HG02759 (cell line): ENCODE results near the gene ATP5F1A.

Source experiments
- ATAC-seq: cut with Tn5 transposase; IDR thresholded peaks from one replicate; pipeline ENCODE4 v1.9.1; 2021; ENCODE audit warnings: mild to moderate bottlenecking, moderate library complexity; ENCODE audit not compliant: unreplicated experiment

Gene ATP5F1A

GRCh38 chr18:46073474-46074331 lies 24.4 kb downstream of the ATP5F1A start:
- ATAC-seq = no peak

DNA sequence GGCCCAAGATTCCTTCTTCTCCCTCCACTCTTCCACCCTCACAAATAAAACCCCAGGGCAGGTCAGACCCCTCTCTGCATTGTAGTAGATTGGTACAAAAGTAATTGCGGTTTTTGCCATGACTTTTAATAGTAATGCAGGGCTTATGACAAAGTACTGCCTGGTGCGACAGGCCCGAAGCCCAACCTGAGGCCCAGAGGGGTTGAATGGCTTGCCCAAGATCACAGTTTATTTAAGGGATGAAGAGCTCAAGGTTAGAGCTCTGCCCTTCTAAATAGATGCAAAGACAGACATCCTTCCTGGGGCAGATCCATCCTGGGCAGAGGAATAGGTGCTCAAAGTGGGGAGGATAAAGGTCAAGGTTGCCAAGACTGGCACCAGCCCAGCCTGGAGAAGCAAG lies 25.1 kb downstream of the ATP5F1A start:
- no peak for ATAC-seq

DNA sequence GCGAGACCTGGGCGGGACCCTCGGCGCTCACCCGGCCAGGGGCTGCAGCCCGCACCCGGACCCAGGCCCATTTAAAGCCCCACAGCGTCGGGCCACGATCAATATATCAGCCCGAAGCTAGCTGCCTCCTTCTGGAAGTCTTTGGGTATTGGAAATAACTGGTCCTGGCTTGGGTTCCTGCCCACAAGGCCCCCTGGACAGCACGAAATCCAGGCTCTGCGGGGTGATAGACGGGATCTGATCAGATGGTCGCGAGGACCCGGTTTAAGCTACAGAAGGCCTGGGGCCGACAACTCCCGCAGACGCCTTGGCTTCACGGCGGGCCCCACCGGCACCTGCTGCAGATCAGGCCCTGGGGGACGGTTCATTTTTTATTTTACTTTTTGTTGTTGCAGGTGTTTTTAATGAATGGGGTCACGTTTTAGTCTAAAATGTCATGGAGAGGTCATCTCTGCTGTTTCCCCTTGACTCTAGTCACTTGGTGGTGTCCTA lies 25.7 kb downstream of the ATP5F1A start:
- ATAC-seq = no peak

DNA sequence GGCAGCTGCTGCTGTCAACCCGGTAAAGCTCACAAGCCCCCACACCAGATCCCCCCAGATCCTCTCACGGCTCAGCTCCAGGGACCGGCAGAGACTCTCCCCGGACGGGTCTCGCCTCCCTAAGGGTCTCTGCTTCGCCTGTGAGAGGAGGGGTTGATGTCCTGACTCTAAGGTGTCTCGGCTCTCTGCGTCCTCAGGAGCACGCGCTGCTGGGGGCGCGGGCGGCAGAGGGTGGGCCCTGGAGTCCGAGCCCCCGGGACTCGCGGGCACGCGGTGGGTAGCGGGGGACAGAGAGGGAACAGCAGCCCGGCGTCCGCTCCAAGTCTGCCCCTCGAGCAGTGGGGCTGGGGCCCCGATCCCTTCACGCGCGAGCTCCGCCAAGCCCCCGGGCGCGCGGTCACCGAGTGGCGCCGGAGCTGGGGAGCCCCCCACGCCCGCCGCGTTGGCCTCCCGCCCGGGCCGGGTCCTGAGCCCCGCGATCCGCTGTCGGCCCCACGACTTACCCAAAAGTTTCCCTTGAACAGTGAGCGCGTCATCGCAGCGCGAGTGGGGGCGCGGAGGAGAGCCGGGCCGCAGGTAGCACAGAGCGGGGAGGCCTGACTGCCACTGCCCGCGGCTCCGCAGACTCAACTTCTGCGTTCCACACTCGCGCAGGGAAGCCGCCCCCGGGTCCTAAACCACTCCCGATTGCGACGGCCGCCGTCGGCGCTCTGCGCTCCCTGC lies 26.3 kb downstream of the ATP5F1A start, which contains the start of gene PSTPIP2:
PSTPIP2 (minus strand) TSS at position 608 of the 723 bp plus-strand sequence; CDS start at position 536, 72 bp downstream.
- peak; percentile 74 for ATAC-seq

GRCh38 chr18:46070815-46071652 lies 27.1 kb downstream of the ATP5F1A start:
- ATAC-seq = peak; percentile 12

DNA sequence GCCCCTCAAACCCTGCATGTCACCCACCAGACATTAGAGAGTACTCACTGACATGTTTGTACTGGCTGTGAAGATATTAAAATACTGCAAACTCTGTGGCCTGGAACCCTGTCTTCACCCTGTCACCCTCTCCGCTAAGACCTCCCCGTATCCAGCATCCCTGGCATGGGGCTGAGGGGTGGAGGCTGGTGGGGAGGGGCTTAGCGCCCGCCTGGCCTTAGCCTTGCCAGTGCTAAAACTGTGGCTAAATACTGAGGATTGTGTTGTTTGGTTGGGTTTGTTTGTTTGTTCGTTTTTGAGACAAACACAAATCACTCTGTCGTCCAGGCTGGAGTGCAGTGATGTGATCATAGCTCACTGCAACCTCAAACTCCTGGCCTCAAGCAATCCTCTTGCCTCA lies 27.9 kb downstream of the ATP5F1A start:
- ATAC-seq = no peak

DNA sequence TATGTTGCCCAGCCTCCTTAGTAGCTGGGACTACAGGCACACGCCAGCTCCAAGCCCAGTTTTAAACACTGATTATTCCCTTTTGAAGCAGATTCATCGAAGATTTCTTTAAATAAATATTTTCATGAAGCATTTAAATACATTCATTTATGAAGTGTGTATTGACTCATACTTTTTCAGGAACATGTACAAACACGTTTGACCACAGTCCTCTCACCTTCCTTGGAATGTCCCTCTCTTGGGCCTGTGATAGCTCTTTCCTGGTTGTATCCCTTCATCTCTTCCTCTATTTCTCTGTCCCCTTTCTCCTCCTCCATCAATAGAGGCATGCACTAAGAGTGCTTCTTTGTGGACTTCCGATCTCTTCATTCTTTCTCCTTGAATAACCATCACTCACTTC lies 28.6 kb downstream of the ATP5F1A start:
- ATAC-seq = no peak

- no peak for ATAC-seq
Measured at GRCh38 chr18:46068763-46069162, 29.3 kb downstream of the ATP5F1A start.

- no peak for ATAC-seq
Measured at GRCh38 chr18:46067438-46068007, 30.6 kb downstream of the ATP5F1A start.

GRCh38 chr18:46062781-46063180 lies 35.3 kb downstream of the ATP5F1A start:
- no peak for ATAC-seq

GRCh38 chr18:46061796-46062195 lies 36.3 kb downstream of the ATP5F1A start:
- no peak for ATAC-seq

DNA sequence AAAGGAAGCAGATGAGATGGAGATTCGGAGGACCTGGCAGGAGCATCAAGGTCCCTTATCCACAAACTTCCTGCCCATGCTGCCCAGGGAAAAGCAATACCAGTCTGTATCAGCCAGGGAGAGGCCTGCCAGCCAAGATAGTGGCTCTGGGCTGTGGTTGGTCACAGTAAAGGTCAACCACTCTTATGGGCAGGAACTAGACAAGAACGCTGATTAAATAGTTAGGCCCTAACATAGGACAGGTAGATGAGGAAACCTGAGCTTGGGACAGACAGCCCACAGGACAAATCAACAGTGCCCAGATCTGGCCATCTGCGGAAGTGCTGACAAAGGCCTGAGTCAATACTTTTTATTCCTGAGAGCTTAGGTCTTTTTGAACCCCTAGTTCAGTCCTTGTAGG lies 36.7 kb downstream of the ATP5F1A start:
- no peak for ATAC-seq

DNA sequence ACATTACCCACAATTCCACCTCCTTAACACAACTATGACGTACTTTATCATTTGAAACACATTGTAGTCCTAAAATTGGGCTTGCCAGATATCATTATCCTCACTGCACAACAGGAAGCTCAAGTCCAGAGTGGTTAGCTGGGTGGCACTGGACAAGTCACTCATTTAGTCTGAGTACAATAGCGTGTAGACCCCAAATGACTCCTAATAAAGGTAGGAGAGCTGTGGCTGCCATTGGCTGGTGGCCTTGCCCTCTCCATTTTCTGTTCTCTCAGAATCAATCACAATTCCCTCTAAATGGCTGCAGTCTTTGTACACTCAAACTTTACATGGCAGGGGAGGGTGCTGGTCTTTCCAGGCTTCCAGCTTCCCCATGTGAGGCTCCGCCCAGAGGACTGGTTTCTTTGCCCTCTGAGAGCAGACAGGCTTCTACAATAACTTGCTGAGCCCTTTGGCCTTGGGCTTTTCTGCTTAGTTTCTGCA lies 37.7 kb downstream of the ATP5F1A start:
- ATAC-seq = no peak

GRCh38 chr18:46055838-46056230 lies 42.3 kb downstream of the ATP5F1A start:
- ATAC-seq = no peak

GRCh38 chr18:46054956-46055837 lies 42.9 kb downstream of the ATP5F1A start:
- no peak for ATAC-seq

- no peak for ATAC-seq
Measured at GRCh38 chr18:46053368-46054095, 44.6 kb downstream of the ATP5F1A start.

DNA sequence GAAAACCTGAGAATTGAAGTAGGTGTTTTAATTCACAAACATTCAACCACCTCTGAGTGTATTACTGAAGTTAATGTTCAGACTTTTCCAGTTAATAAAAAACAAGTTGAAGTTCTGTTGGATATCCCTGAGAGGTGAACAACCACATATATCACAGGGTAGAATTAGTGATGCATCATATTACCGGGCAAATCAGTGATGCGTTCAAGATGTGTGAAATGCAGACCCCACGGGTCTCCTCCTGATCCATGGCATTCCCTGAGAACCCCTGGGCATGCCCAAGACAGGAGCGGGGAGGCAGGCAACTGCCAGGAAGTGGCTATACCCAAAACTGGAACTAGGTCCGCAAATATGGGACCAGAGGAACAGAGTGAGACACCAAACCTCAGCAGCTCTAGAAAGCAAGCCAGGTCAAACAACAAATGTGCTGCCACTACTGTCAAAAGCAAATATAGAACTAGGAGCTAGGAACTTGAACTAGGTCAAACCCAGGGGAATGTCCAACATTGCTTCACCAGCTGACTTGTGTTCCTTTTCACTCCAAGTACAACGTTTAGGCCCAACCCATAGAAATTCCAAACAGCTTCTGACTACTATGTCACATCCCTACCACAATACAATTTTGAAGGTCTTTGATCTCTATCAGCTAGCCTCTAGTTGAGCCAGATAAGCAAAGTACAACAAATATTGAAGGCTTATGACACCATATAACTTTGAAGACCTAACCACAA lies 46.2 kb downstream of the ATP5F1A start:
- ATAC-seq = no peak

GRCh38 chr18:46050268-46050667 lies 47.8 kb downstream of the ATP5F1A start:
- no peak for ATAC-seq
